Smooth muscle cell of the brain vasculature (primary cell): ENCODE results near the gene PDCD11.
"Not testable (repeated sequence)": the region's sequence is repeated elsewhere in the genome, so short reads cannot be mapped to it uniquely, and the experiment has no call there.

Experiments
- DNase-seq: peaks from one replicate; pipeline ENCODE4 v3.0.0-alpha.2; 2012; ENCODE audit warnings: low read depth, low spot score

PDCD11 gene

GRCh38 chr10:103396067-103396788 lies at the start of gene PDCD11, which contains the start of gene ATP5MK:
TSS of gene PDCD11 (plus strand) at chr10:103396626. CDS start at chr10:103398427, 1,801 bp downstream.
TSS of gene ATP5MK (minus strand) at chr10:103396475. CDS start at chr10:103392457, 4,018 bp downstream.
- DNase-seq, result peak; percentile 88

GRCh38 chr10:103350175-103350516 lies 46.3 kb upstream of the PDCD11 start:
- no peak for DNase-seq

- DNase-seq, result peak; percentile 37
Measured at GRCh38 chr10:103350517-103351260, 45.7 kb upstream of the PDCD11 start, which contains the start of gene PCGF6. TSS of gene PCGF6 (minus strand) at chr10:103351140. CDS start at chr10:103351066, 74 bp downstream.

- DNase-seq, result no peak
Measured at GRCh38 chr10:103353281-103353680, 43.1 kb upstream of the PDCD11 start.

GRCh38 chr10:103354567-103354966 lies 41.9 kb upstream of the PDCD11 start:
- not testable (repeated sequence) for DNase-seq

- DNase-seq, result no peak
Measured at GRCh38 chr10:103355906-103356599, 40.4 kb upstream of the PDCD11 start.

- DNase-seq, result not testable (repeated sequence)
Measured at GRCh38 chr10:103359493-103359892, 36.9 kb upstream of the PDCD11 start.

GRCh38 chr10:103360791-103361190 lies 35.6 kb upstream of the PDCD11 start:
- DNase-seq, result not testable (repeated sequence)

- no peak for DNase-seq
Measured at GRCh38 chr10:103367379-103367781, 29.0 kb upstream of the PDCD11 start.

- DNase-seq, result peak; percentile 89
Measured at GRCh38 chr10:103367782-103368518, 28.5 kb upstream of the PDCD11 start, which contains the start of gene TAF5. TSS of gene TAF5 (plus strand) at chr10:103367976. CDS start at chr10:103367990, 14 bp downstream.

GRCh38 chr10:103373544-103373943 lies 22.9 kb upstream of the PDCD11 start:
- no peak for DNase-seq

GRCh38 chr10:103374263-103374662 lies 22.2 kb upstream of the PDCD11 start:
- no peak for DNase-seq

- DNase-seq, result no peak
Measured at GRCh38 chr10:103382769-103383168, 13.7 kb upstream of the PDCD11 start.

- no peak for DNase-seq
Measured at GRCh38 chr10:103394180-103394579, 2.2 kb upstream of the PDCD11 start.

GRCh38 chr10:103395754-103396066 lies 716 bp upstream of the PDCD11 start:
- no peak for DNase-seq

GRCh38 chr10:103396789-103397087 lies 312 bp downstream of the PDCD11 start:
- DNase-seq, result no peak

- DNase-seq, result no peak
Measured at GRCh38 chr10:103397191-103397825, 882 bp downstream of the PDCD11 start.

- DNase-seq, result no peak
Measured at GRCh38 chr10:103413564-103413963, 17.1 kb downstream of the PDCD11 start.

GRCh38 chr10:103415581-103415980 lies 19.2 kb downstream of the PDCD11 start:
- no peak for DNase-seq

- DNase-seq, result peak; percentile 51
Measured at GRCh38 chr10:103416436-103417147, 20.2 kb downstream of the PDCD11 start.

- DNase-seq, result not testable (repeated sequence)
Measured at GRCh38 chr10:103417148-103417469, 20.7 kb downstream of the PDCD11 start.
